GM12878 (cell line): ENCODE measurements around the gene SCYL1. TPM values are rescaled to one million over a fixed set of nuclear protein-coding genes. Genes with fewer than 3 reads are reported as not detected.

Experiments used
- BRCA1 ChIP-seq: IDR thresholded peaks from 2 replicates; pipeline ENCODE4 v1.6.1; 2011; ENCODE audit warnings: low read depth, low read length, improper control_type of control experiment
- CEBPB ChIP-seq, 2 experiments: fragments of 150-350 bp in 1 of 2; IDR thresholded peaks; 2 replicates each; pipeline ENCODE4 v1.6.1; 2012 to 2014; ENCODE audit warnings: low read depth in 2 of 2, low read length in 2 of 2, borderline replicate concordance in 1 of 2, inconsistent platforms in 1 of 2
- CREM ChIP-seq: IDR thresholded peaks from 2 replicates; pipeline ENCODE4 v1.6.1; 2014; ENCODE audit warnings: antibody characterized with exemption, low read depth
- EGR1 ChIP-seq, 2 experiments: IDR thresholded peaks; 1 replicate in 1 of 2; 2 replicates in 1 of 2; pipeline ENCODE4 v1.6.1; 2011 to 2012; ENCODE audit warnings: low read depth in 2 of 2, low read length in 2 of 2, borderline replicate concordance in 1 of 2, mild to moderate bottlenecking in 1 of 2, moderate library complexity in 1 of 2
- IKZF2 ChIP-seq, 2 experiments: fragments of 450-650 bp; IDR thresholded peaks; 2 replicates each; pipeline ENCODE4 v1.6.1; 2017; ENCODE audit warnings: mild to moderate bottlenecking in 2 of 2, moderate library complexity in 2 of 2
- MTA2 ChIP-seq: fragments of 450-650 bp; IDR thresholded peaks from 2 replicates; pipeline ENCODE4 v1.6.1; 2016; ENCODE audit warnings: low read depth, mild to moderate bottlenecking, moderate library complexity
- NR2C1 ChIP-seq: fragments of 450-650 bp; IDR thresholded peaks from 2 replicates; pipeline ENCODE4 v1.6.1; 2017; ENCODE audit warnings: antibody characterized with exemption, mild to moderate bottlenecking, moderate library complexity
- PAX5 ChIP-seq: IDR thresholded peaks from 2 replicates; pipeline ENCODE4 v1.6.1; 2011; ENCODE audit warnings: low read depth, low read length, borderline replicate concordance
- POLR2AphosphoS2 ChIP-seq: IDR thresholded peaks from 2 replicates; pipeline ENCODE4 v1.6.1; 2011; ENCODE audit warnings: low read depth, mild to moderate bottlenecking, low read length, improper control_type of control experiment, moderate library complexity
- RELA ChIP-seq: fragments of 450-650 bp; IDR thresholded peaks from 2 replicates; pipeline ENCODE4 v1.8.0; 2014; ENCODE audit warnings: borderline replicate concordance; ENCODE audit not compliant: partially characterized antibody
- SUZ12 ChIP-seq: fragments of 200-600 bp; sonication (generic); IDR thresholded peaks from one replicate; pipeline ENCODE4 v1.6.1; 2018; ENCODE audit warnings: antibody characterized with exemption, mild to moderate bottlenecking; ENCODE audit not compliant: unreplicated experiment
- TAF1 ChIP-seq: IDR thresholded peaks from 2 replicates; pipeline ENCODE4 v1.6.1; 2011; ENCODE audit warnings: mild to moderate bottlenecking, low read depth, low read length, borderline replicate concordance
- TCF12 ChIP-seq: IDR thresholded peaks from 2 replicates; pipeline ENCODE4 v1.6.1; 2011; ENCODE audit warnings: low read depth, mild to moderate bottlenecking, low read length
- ZNF207 ChIP-seq: fragments of 450-650 bp; IDR thresholded peaks from 2 replicates; pipeline ENCODE4 v1.6.1; 2014; ENCODE audit warnings: antibody characterized with exemption, mild to moderate bottlenecking, borderline replicate concordance
- ZSCAN29 ChIP-seq: fragments of 450-650 bp; IDR thresholded peaks from 2 replicates; pipeline ENCODE4 v1.6.1; 2017; ENCODE audit warnings: mild to moderate bottlenecking, moderate library complexity
- polyA plus RNA-seq, 11 experiments: library from polyadenylated mRNA; depleted of rRNA in 4 of 11; unstranded in 6 of 11; stranded (reverse) in 5 of 11; fragments of >200 nt; fragmentation: Nextera tagmentation in 4 of 11; fragmentation: Illumina TruSeq in 1 of 11; extraction: Ambion mirVana in 4 of 11; extraction: Trizol in 1 of 11; gene quantifications; 1 replicate in 1 of 11; 2 replicates in 10 of 11; pipeline versions ENCODE4 v1.2.1 to v1.2.3, GENCODE V29; 2011 to 2016; ENCODE audit warnings: inconsistent platforms in 2 of 11, missing spikeins in 2 of 11, low read depth in 1 of 11
- total RNA-seq, 4 experiments: library from RNA; depleted of rRNA in 3 of 4; stranded (reverse); fragments of >200 nt in 3 of 4; fragmentation: Illumina TruSeq in 1 of 4; extraction: Trizol in 1 of 4; gene quantifications; 2 replicates each; pipeline versions ENCODE4 v1.2.1 to v1.2.3, GENCODE V29; 2013 to 2021
- TF ChIP-seq, protein P1 (sequence below): IDR thresholded peaks from 2 replicates; pipeline ENCODE4 v1.6.1; 2011; ENCODE audit warnings: low read depth, mild to moderate bottlenecking, low read length, moderate library complexity, borderline replicate concordance; ENCODE audit errors: extremely low read depth
- TF ChIP-seq, protein P2 (sequence below): IDR thresholded peaks from 2 replicates; pipeline ENCODE4 v1.6.1; 2011; ENCODE audit warnings: mild to moderate bottlenecking, low read depth, low read length, moderate library complexity; ENCODE audit not compliant: insufficient replicate concordance
- TF ChIP-seq, protein P3 (sequence below): fragments of 450-650 bp; formaldehyde crosslinking; IDR thresholded peaks from 2 replicates; pipeline ENCODE4 v1.5.0; 2022; ENCODE audit warnings: mild to moderate bottlenecking, missing genetic modification characterization
- TF ChIP-seq, protein P4 (sequence below): fragments of 450-650 bp; IDR thresholded peaks from 2 replicates; pipeline ENCODE4 v1.6.1; 2016; ENCODE audit warnings: mild to moderate bottlenecking

The SCYL1 gene
- total and polyA plus RNA-seq, 10 of the 15 experiments (the other 5 are each of a cell fraction or from before 2014, with no cell fraction given) = 0.80 to 82.7 (median 51.2) TPM

DNA sequence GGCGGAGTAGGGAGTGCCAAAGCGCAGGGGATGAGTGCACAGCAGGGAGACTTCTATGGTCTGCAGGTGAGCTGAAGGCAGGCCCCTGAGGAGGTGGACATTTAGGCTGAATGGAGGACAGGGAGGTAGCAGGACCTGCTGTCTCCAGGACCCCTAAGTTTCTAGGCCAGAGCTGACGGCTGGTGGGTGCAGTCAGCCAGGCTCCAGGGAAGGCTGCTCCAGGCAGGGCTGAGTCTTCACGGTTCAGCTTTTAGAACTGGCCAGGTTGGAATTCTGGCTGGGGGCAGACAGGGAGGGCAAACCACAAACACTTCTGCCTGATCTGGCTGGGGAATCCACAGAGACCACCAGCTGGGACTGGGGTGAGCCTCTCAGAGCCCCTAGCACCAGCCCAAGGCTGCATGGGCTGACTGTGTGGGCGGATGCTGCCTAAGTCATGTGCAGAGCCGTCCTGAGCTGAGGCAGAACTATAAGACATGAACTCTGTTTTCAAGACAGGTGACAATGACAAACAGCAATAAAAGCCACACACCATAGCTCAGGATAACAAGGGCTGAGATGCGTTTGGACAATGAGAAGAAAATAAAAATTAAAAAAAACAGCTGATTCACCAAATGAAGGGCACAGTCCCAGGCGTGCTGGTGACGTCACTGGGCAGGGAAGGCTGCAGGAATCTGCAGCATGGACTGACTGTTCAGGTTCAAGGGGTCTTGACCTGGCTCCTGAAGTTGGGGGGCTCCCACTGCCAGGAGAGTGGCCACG lies 36.4 kb upstream of the SCYL1 start (continued):
- TF ChIP-seq PAX5 (no peak), SUZ12 (no peak), CREM (0 out of 2 replicates have a peak, but pooled peaks have one; percentile 53), CEBPB (IDR thresholded peaks at IDR 0.05; ENCODE audit: borderline replicate concordance in 1 of 2, low read depth in 2 of 2, low read length in 2 of 2) (no peak), ZNF207 (no peak), TAF1 (no peak), BRCA1 (no peak), RELA (no peak), POLR2AphosphoS2 (no peak), TCF12 (no peak), EGR1 (IDR thresholded peaks at IDR 0.05; ENCODE audit: borderline replicate concordance in 1 of 2, low read depth in 2 of 2, low read length in 2 of 2) (peak in 1 of 2 experiments; percentile 89; a peak in 2 of 3 replicates), MTA2 (no peak), ZSCAN29 (no peak), NR2C1 (no peak), IKZF2 (IDR thresholded peaks at IDR 0.05) (no peak)
- TF ChIP-seq, protein P1, sequence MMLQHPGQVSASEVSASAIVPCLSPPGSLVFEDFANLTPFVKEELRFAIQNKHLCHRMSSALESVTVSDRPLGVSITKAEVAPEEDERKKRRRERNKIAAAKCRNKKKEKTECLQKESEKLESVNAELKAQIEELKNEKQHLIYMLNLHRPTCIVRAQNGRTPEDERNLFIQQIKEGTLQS = no peak
- TF ChIP-seq, protein P2, sequence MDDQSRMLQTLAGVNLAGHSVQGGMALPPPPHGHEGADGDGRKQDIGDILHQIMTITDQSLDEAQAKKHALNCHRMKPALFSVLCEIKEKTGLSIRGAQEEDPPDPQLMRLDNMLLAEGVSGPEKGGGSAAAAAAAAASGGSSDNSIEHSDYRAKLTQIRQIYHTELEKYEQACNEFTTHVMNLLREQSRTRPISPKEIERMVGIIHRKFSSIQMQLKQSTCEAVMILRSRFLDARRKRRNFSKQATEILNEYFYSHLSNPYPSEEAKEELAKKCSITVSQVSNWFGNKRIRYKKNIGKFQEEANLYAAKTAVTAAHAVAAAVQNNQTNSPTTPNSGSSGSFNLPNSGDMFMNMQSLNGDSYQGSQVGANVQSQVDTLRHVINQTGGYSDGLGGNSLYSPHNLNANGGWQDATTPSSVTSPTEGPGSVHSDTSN = no peak
- TF ChIP-seq, protein P3, sequence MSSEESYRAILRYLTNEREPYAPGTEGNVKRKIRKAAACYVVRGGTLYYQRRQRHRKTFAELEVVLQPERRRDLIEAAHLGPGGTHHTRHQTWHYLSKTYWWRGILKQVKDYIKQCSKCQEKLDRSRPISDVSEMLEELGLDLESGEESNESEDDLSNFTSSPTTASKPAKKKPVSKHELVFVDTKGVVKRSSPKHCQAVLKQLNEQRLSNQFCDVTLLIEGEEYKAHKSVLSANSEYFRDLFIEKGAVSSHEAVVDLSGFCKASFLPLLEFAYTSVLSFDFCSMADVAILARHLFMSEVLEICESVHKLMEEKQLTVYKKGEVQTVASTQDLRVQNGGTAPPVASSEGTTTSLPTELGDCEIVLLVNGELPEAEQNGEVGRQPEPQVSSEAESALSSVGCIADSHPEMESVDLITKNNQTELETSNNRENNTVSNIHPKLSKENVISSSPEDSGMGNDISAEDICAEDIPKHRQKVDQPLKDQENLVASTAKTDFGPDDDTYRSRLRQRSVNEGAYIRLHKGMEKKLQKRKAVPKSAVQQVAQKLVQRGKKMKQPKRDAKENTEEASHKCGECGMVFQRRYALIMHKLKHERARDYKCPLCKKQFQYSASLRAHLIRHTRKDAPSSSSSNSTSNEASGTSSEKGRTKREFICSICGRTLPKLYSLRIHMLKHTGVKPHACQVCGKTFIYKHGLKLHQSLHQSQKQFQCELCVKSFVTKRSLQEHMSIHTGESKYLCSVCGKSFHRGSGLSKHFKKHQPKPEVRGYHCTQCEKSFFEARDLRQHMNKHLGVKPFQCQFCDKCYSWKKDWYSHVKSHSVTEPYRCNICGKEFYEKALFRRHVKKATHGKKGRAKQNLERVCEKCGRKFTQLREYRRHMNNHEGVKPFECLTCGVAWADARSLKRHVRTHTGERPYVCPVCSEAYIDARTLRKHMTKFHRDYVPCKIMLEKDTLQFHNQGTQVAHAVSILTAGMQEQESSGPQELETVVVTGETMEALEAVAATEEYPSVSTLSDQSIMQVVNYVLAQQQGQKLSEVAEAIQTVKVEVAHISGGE (CRISPR knock-in tag) = no peak
- TF ChIP-seq, protein P4, sequence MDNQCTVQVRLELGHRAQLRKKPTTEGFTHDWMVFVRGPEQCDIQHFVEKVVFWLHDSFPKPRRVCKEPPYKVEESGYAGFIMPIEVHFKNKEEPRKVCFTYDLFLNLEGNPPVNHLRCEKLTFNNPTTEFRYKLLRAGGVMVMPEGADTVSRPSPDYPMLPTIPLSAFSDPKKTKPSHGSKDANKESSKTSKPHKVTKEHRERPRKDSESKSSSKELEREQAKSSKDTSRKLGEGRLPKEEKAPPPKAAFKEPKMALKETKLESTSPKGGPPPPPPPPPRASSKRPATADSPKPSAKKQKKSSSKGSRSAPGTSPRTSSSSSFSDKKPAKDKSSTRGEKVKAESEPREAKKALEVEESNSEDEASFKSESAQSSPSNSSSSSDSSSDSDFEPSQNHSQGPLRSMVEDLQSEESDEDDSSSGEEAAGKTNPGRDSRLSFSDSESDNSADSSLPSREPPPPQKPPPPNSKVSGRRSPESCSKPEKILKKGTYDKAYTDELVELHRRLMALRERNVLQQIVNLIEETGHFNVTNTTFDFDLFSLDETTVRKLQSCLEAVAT = 0 out of 2 replicates have a peak, but pooled peaks have one; percentile 1
